GM23338 (cell line): ENCODE measurements around the gene BBS1.

Source experiments
- EZH2 ChIP-seq: fragments of 200-600 bp; sonication (generic); IDR thresholded peaks from one replicate; pipeline ENCODE4 v1.8.0; 2017; ENCODE audit warnings: antibody characterized with exemption, mild to moderate bottlenecking, low read depth; ENCODE audit not compliant: unreplicated experiment
- EZH2phosphoT487 ChIP-seq: fragments of 200-600 bp; sonication (generic); IDR thresholded peaks from one replicate; pipeline ENCODE4 v1.8.1; 2018; ENCODE audit warnings: antibody characterized with exemption; ENCODE audit not compliant: unreplicated experiment
- POLR2AphosphoS5 ChIP-seq: IDR thresholded peaks from 2 replicates; pipeline ENCODE4 v1.6.1; 2016; ENCODE audit warnings: antibody characterized with exemption, low read depth
- ZNF331 ChIP-seq: fragments of 250-450 bp; sonication (Bioruptor Pico); IDR thresholded peaks from 2 replicates; pipeline ENCODE4 v1.5.0; 2020; ENCODE audit warnings: low read depth, mild to moderate bottlenecking, moderate library complexity
- TF ChIP-seq, protein P1 (sequence below), 2 experiments: fragments of 200-600 bp in 1 of 2; sonication (generic) in 1 of 2; conservative IDR thresholded peaks; 2 replicates each; pipeline versions ENCODE4 v1.5.1 to v1.6.1; 2016 to 2017; ENCODE audit warnings: antibody characterized with exemption in 2 of 2, low read depth in 2 of 2, mild to moderate bottlenecking in 2 of 2, moderate library complexity in 1 of 2
- TF ChIP-seq, protein P2 (sequence below): IDR thresholded peaks from one replicate; pipeline ENCODE4 v1.6.1; 2018; ENCODE audit warnings: antibody characterized with exemption; ENCODE audit not compliant: unreplicated experiment

- TF ChIP-seq, protein P1, sequence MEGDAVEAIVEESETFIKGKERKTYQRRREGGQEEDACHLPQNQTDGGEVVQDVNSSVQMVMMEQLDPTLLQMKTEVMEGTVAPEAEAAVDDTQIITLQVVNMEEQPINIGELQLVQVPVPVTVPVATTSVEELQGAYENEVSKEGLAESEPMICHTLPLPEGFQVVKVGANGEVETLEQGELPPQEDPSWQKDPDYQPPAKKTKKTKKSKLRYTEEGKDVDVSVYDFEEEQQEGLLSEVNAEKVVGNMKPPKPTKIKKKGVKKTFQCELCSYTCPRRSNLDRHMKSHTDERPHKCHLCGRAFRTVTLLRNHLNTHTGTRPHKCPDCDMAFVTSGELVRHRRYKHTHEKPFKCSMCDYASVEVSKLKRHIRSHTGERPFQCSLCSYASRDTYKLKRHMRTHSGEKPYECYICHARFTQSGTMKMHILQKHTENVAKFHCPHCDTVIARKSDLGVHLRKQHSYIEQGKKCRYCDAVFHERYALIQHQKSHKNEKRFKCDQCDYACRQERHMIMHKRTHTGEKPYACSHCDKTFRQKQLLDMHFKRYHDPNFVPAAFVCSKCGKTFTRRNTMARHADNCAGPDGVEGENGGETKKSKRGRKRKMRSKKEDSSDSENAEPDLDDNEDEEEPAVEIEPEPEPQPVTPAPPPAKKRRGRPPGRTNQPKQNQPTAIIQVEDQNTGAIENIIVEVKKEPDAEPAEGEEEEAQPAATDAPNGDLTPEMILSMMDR (conservative IDR thresholded peaks at IDR 0.05; ENCODE audit: low read depth in 2 of 2) = no peak
- TF ChIP-seq POLR2AphosphoS5 = no peak
- no peak for TF ChIP-seq EZH2phosphoT487
- TF ChIP-seq EZH2 = no peak
- no peak for TF ChIP-seq ZNF331 (CRISPR knock-in tag)
- TF ChIP-seq, protein P2, sequence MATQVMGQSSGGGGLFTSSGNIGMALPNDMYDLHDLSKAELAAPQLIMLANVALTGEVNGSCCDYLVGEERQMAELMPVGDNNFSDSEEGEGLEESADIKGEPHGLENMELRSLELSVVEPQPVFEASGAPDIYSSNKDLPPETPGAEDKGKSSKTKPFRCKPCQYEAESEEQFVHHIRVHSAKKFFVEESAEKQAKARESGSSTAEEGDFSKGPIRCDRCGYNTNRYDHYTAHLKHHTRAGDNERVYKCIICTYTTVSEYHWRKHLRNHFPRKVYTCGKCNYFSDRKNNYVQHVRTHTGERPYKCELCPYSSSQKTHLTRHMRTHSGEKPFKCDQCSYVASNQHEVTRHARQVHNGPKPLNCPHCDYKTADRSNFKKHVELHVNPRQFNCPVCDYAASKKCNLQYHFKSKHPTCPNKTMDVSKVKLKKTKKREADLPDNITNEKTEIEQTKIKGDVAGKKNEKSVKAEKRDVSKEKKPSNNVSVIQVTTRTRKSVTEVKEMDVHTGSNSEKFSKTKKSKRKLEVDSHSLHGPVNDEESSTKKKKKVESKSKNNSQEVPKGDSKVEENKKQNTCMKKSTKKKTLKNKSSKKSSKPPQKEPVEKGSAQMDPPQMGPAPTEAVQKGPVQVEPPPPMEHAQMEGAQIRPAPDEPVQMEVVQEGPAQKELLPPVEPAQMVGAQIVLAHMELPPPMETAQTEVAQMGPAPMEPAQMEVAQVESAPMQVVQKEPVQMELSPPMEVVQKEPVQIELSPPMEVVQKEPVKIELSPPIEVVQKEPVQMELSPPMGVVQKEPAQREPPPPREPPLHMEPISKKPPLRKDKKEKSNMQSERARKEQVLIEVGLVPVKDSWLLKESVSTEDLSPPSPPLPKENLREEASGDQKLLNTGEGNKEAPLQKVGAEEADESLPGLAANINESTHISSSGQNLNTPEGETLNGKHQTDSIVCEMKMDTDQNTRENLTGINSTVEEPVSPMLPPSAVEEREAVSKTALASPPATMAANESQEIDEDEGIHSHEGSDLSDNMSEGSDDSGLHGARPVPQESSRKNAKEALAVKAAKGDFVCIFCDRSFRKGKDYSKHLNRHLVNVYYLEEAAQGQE = no peak
Observed at GRCh38 chr11:66510990-66511339, 530 bp downstream of the BBS1 start.
